Measurements from ENCODE around the gene ZNF746. TPM values are rescaled to one million over a fixed set of nuclear protein-coding genes. Genes with fewer than 3 reads are reported as not detected.

ZNF746 gene
- total and polyA plus RNA-seq, 2 of the 13 experiments (the other 11 are each of a cell fraction or from before 2014, with no cell fraction given): 3.8 to 8.1 TPM

DNA sequence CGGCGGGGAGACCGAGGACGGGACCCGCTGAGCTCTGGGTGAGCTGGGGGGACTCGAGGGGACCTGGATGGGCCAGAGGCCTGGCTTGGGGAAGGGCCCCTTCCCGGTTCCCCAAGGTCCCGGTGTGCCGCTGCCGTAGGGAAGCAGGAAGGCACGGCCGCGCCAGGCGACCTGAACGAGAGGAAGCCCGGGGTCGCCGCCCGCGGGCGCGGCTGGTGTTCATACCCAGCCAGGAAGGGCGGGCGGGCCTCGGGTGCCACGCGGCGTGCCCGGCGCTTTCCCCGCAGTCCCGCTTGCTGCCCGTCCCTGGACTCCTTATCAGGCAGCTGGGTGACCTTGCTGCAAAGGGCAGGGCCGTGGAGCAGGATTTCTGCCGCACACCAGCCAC is 74.7 kb downstream of the ZNF746 start:
- Histone ChIP-seq H3K9me3 (ENCODE audit: low read length) (no peaks in the 10 kb centered on the region), H3K4me3 (replicated peaks in 1 of 3; ENCODE audit: insufficient read depth in 1 of 3, low read depth in 2 of 3, low read length in 3 of 3) (no peak overlapping the region), H3K4me1 (ENCODE audit: insufficient read depth, low read length) (peaks cover 15% of the 10 kb centered on the region), H3K4me2 (ENCODE audit: low read depth, low read length) (0 out of 2 replicates have a peak overlapping the region, but pooled peaks have one; percentile 12), H3K27me3 (ENCODE audit: control insufficient read depth in 1 of 2, insufficient read depth in 2 of 2, low read length in 2 of 2) (no peaks in the 10 kb centered on the region), H3K79me2 (ENCODE audit: insufficient read depth, low read length) (no peaks in the 10 kb centered on the region), H3K9ac (ENCODE audit: insufficient read depth, low read depth, low read length) (no peak overlapping the region), H4K20me1 (ENCODE audit: insufficient read depth, low read length) (no peaks in the 10 kb centered on the region), H3K27ac (ENCODE audit: extremely low read length, insufficient read depth, low read length) (no peak overlapping the region), H2AFZ (ENCODE audit: low read length) (no peak overlapping the region), H3K36me3 (replicated peaks in 1 of 2; ENCODE audit: control insufficient read depth in 1 of 2, insufficient read depth in 2 of 2, low read length in 2 of 2) (no peaks in the 10 kb centered on the region)
- ChIA-PET CTCF (ENCODE audit: low intra/inter-chr PET ratio, low total read pairs) (interaction anchor here (1.2 to 2.0 kb wide), 2 partner anchors 112 to 161 kb away, joined by 8 to 15 read pairs; partner anchors contain the start of gene ZNF783), POLR2A (no interaction called here)
- WGBS (ENCODE audit: low lambda C conversion rate): 90% methylated on average over 35 of the region's 35 CpGs
- in situ Hi-C loops (cut with HindIII; ENCODE audit: extremely low pct_ligation_motif_present, low pct_unique_long_range_greater_than_20kb): no loop called here
- intact Hi-C loops (cut with micrococcal nuclease; ENCODE audit: unreplicated experiment): loop anchor here (5.0 kb wide), 1 partner anchor 199 kb away; no protein-coding TSS in a partner anchor
- TF ChIP-seq MED1 (CRISPR knock-in tag; IDR thresholded peaks at IDR 0.05) (no peak), HMG20A (CRISPR knock-in tag; IDR thresholded peaks at IDR 0.05; ENCODE audit: borderline replicate concordance) (no peak), ZFP36L2 (CRISPR knock-in tag; IDR thresholded peaks at IDR 0.05) (no peak), IKZF4 (CRISPR knock-in tag; IDR thresholded peaks at IDR 0.05; ENCODE audit: borderline replicate concordance, low read depth, not compliant biosample characterization) (no peak), GATA4 (IDR thresholded peaks at IDR 0.05; ENCODE audit: borderline replicate concordance, low read depth) (no peak), SP5 (CRISPR knock-in tag; IDR thresholded peaks at IDR 0.05; ENCODE audit: borderline replicate concordance, low read depth) (no peak), CEBPG (CRISPR knock-in tag; IDR thresholded peaks at IDR 0.05) (no peak), GTF2F1 (IDR thresholded peaks at IDR 0.05; ENCODE audit: low read length) (no peak), ZNF7 (CRISPR knock-in tag; IDR thresholded peaks at IDR 0.05) (no peak), HES4 (CRISPR knock-in tag; IDR thresholded peaks at IDR 0.05; ENCODE audit: borderline replicate concordance) (no peak)
- TF ChIP-seq, protein P1, sequence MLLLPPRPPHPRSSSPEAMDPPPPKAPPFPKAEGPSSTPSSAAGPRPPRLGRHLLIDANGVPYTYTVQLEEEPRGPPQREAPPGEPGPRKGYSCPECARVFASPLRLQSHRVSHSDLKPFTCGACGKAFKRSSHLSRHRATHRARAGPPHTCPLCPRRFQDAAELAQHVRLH (CRISPR knock-in tag; IDR thresholded peaks at IDR 0.05; ENCODE audit: borderline replicate concordance, low read depth): no peak
- TF ChIP-seq, protein P2, sequence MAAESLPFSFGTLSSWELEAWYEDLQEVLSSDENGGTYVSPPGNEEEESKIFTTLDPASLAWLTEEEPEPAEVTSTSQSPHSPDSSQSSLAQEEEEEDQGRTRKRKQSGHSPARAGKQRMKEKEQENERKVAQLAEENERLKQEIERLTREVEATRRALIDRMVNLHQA (CRISPR knock-in tag; IDR thresholded peaks at IDR 0.05): no peak
- TF ChIP-seq, protein P3, sequence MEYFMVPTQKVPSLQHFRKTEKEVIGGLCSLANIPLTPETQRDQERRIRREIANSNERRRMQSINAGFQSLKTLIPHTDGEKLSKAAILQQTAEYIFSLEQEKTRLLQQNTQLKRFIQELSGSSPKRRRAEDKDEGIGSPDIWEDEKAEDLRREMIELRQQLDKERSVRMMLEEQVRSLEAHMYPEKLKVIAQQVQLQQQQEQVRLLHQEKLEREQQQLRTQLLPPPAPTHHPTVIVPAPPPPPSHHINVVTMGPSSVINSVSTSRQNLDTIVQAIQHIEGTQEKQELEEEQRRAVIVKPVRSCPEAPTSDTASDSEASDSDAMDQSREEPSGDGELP (IDR thresholded peaks at IDR 0.05; ENCODE audit: borderline replicate concordance, low read depth): no peak
- no TSS peak for BruUV-seq (replicated peaks)
- ATAC-seq: no peak
- FAIRE-seq: no peak
- DNase-seq (ENCODE audit: low spot score): no peak

Other genes starting within 250 kb of the ZNF746 start
- 1.3 and 5.2 TPM in 2 replicates for gene ZNF783, start 235.6 kb downstream of the ZNF746 start, total RNA-seq (2016; rRNA removed; fragmentation: Illumina TruSeq; extraction: Trizol)
- 4.1 and 5.9 TPM in 2 replicates for gene ZNF783, start 235.6 kb downstream of the ZNF746 start, polyA plus RNA-seq (2011; rRNA removed)
- gene ZNF777, start 36.7 kb downstream of the ZNF746 start, total RNA-seq (2016; rRNA removed; fragmentation: Illumina TruSeq; extraction: Trizol): 4.4 and 6.0 TPM in 2 replicates
- gene ZNF777, start 36.7 kb downstream of the ZNF746 start, polyA plus RNA-seq (2011; rRNA removed): 3.8 and 4.8 TPM in 2 replicates